PC-9 (cell line): ENCODE measurements around the gene LSMEM2. TPM values are rescaled to one million over a fixed set of nuclear protein-coding genes. Genes with fewer than 3 reads are reported as not detected.

ENCODE experiments used
- BruUV-seq: library from RNA; stranded (reverse); fragments of 400-500 nt; replicated peaks from 2 replicates; lab custom pipeline; 2021; lab: Mats Ljungman, UMichigan
- CTCF ChIA-PET: fragments of 300-600 bp; sonication (Branson Sonifier 250); formaldehyde crosslinking; loops from one replicate; lab custom pipeline; 2022; ENCODE audit warnings: antibody characterized with exemption; lab: Charles Lee
- POLR2A ChIA-PET: fragments of 300-600 bp; sonication (Branson Sonifier 250); formaldehyde crosslinking; loops from one replicate; lab custom pipeline; 2022; ENCODE audit warnings: antibody characterized with exemption; ENCODE audit not compliant: unreplicated experiment; lab: Charles Lee
- DNase-seq, 2 experiments: peaks; one replicate each; pipeline versions ENCODE4 v3.0.0 to v3.0.0-alpha.2; 2015 to 2022; ENCODE audit warnings: mixed read lengths in 1 of 2
- H2AFZ ChIP-seq: fragments of 200-600 bp; sonication (generic); 2 replicates; pipeline ENCODE4 v1.8.1; 2017; ENCODE audit warnings: antibody characterized with exemption
- H3F3A ChIP-seq: fragments of 200-600 bp; sonication (generic); 2 replicates; pipeline ENCODE4 v1.8.1; 2017; ENCODE audit warnings: antibody characterized with exemption, mild to moderate bottlenecking, low read depth; ENCODE audit not compliant: insufficient read depth
- H3K27ac ChIP-seq: fragments of 200-600 bp; sonication (generic); 2 replicates; pipeline ENCODE4 v1.6.1; 2016; ENCODE audit warnings: mixed run types
- H3K27me3 ChIP-seq: fragments of 200-600 bp; sonication (generic); 2 replicates; pipeline ENCODE4 v1.6.1; 2016; ENCODE audit warnings: low read depth, mixed run types; ENCODE audit not compliant: insufficient read depth
- H3K36me3 ChIP-seq: fragments of 200-600 bp; sonication (generic); 2 replicates; pipeline ENCODE4 v1.6.1; 2016; ENCODE audit warnings: low read depth, mixed run types
- H3K4me1 ChIP-seq: fragments of 200-600 bp; sonication (generic); replicated peaks from 2 replicates; pipeline ENCODE4 v1.6.1; 2016; ENCODE audit warnings: mixed run types; ENCODE audit not compliant: insufficient read depth
- H3K4me2 ChIP-seq: fragments of 200-600 bp; sonication (generic); 2 replicates; pipeline ENCODE4 v1.6.1; 2017; ENCODE audit warnings: mixed run types
- H3K4me3 ChIP-seq: fragments of 200-600 bp; sonication (generic); 2 replicates; pipeline ENCODE4 v1.6.1; 2016; ENCODE audit warnings: mixed run types
- H3K79me2 ChIP-seq: fragments of 200-600 bp; sonication (generic); 2 replicates; pipeline ENCODE4 v1.6.1; 2017; ENCODE audit warnings: low read depth, mixed run types
- H3K9me2 ChIP-seq: fragments of 200-600 bp; sonication (generic); 2 replicates; pipeline ENCODE4 v1.8.1; 2017; ENCODE audit warnings: mild to moderate bottlenecking; ENCODE audit not compliant: insufficient read depth
- H3K9me3 ChIP-seq: fragments of 200-600 bp; sonication (generic); 2 replicates; pipeline ENCODE4 v1.8.1; 2016; ENCODE audit warnings: low read depth; ENCODE audit not compliant: insufficient read depth
- H4K20me1 ChIP-seq: fragments of 200-600 bp; sonication (generic); 2 replicates; pipeline ENCODE4 v1.8.1; 2017; ENCODE audit not compliant: insufficient read depth
- CTCF ChIP-seq: fragments of 200-600 bp; sonication (generic); conservative IDR thresholded peaks from 2 replicates; pipeline ENCODE4 v1.6.1; 2017; ENCODE audit warnings: mixed run types, antibody characterized with exemption, mild to moderate bottlenecking, moderate library complexity
- EZH2 ChIP-seq: fragments of 200-600 bp; sonication (generic); IDR thresholded peaks from 2 replicates; pipeline ENCODE4 v1.8.0; 2017; ENCODE audit warnings: antibody characterized with exemption, low read depth
- intact Hi-C: fragments of 100-400 bp; cut with micrococcal nuclease; formaldehyde crosslinking; loops from one replicate; pipeline ENCODE4 v1.10.0; 2022; ENCODE audit not compliant: unreplicated experiment
- total RNA-seq: library from RNA; stranded (reverse); gene quantifications from 2 replicates; pipeline ENCODE4 v1.2.3, GENCODE V29; 2021

Gene LSMEM2
- total RNA-seq, 1 experiment from 2014 or later: 0.55 TPM

- peak overlapping the region; percentile 60 for H3K27ac ChIP-seq
- ChIA-PET POLR2A (interaction anchor here (0.5 kb wide), 1 partner anchor 41 kb away, joined by 10 read pairs; no protein-coding TSS in a partner anchor), CTCF (interaction anchor here (0.6 to 0.7 kb wide), 3 partner anchors 47 to 1022 kb away, joined by 3 to 8 read pairs (median 6); no protein-coding TSS in a partner anchor)
- BruUV-seq: TSS peak; percentile 51
- intact Hi-C loops: loop anchor here (1.0 to 5.0 kb wide), 3 partner anchors 9 to 68 kb away; no protein-coding TSS in a partner anchor
- H3K79me2 ChIP-seq: peaks cover 15% of the 10 kb centered on the region
- H3K27me3 ChIP-seq: no peaks in the 10 kb centered on the region
- H3K4me2 ChIP-seq: peak overlapping the region; percentile 92
- DNase-seq: no peak
- TF ChIP-seq EZH2: no peak
- TF ChIP-seq CTCF: no peak
- H3F3A ChIP-seq: peaks cover 40% of the 10 kb centered on the region
- H3K4me1 ChIP-seq: peaks cover 69% of the 10 kb centered on the region
- H3K9me3 ChIP-seq: no peaks in the 10 kb centered on the region
- H3K9me2 ChIP-seq: no peaks in the 10 kb centered on the region
- H4K20me1 ChIP-seq: no peaks in the 10 kb centered on the region
- peak overlapping the region; percentile 56; the same call in 1 of the 2 replicates for H3K4me3 ChIP-seq
- no peaks in the 10 kb centered on the region for H3K36me3 ChIP-seq
- H2AFZ ChIP-seq: no peak overlapping the region
Observed at GRCh38 chr3:50269460-50269859, 9.4 kb upstream of the LSMEM2 start.

- intact Hi-C loops: loop anchor here (1.0 to 5.0 kb wide), 4 partner anchors 10 to 148 kb away; no protein-coding TSS in a partner anchor
Observed at GRCh38 chr3:50269977-50270413, 8.9 kb upstream of the LSMEM2 start.

DNA sequence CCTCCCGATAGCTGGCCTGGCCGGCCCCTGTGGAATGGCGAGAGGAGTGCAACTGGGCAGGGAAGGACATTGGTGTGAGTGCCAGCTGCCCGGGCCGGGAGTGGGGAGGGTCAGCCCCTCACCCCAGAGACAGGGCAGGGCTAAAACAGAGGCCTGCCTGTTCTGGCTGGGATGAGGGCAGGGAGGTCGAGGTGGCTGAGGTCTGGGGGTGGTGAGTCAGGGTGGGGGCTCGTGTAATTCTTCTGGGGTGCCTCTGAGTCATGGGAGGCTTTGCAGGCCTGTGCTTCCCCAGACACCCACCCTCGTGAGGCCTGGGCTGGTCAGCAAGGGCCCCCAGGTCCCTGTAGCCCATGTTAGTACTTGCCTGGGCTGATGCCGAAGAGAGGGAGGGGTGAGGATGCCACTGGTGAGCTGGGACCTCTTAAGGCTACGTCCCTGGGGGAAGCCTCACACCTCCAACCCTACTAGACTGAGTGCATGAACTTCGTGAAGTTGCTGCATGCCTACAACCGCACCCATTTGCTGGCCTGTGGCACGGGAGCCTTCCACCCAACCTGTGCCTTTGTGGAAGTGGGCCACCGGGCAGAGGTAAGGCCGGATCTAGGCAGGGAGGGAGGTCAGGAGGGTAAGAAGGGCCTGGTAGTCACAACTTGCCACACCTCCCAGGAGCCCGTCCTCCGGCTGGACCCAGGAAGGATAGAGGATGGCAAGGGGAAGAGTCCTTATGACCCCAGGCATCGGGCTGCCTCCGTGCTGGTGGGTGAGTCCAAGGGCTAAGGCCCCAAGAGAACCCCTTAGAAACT, 8.3 kb upstream of the LSMEM2 start:
- Histone ChIP-seq H4K20me1 (no peaks in the 10 kb centered on the region), H3K9me2 (no peaks in the 10 kb centered on the region), H3K27ac (no peak overlapping the region), H3K9me3 (no peaks in the 10 kb centered on the region), H3K4me2 (peak overlapping the region; percentile 92), H3K4me3 (peak overlapping the region; percentile 56; the same call in 1 of the 2 replicates), H3K36me3 (no peaks in the 10 kb centered on the region), H3K4me1 (peaks cover 58% of the 10 kb centered on the region), H3K79me2 (peaks cover 15% of the 10 kb centered on the region), H3K27me3 (no peaks in the 10 kb centered on the region), H3F3A (peaks cover 33% of the 10 kb centered on the region), H2AFZ (no peak overlapping the region)
- intact Hi-C loops: loop anchor here (5.0 kb wide), 1 partner anchor 148 kb away; no protein-coding TSS in a partner anchor
- ChIA-PET CTCF (interaction anchor here (0.5 to 1.2 kb wide), 5 partner anchors 10 to 344 kb away, joined by 5 to 9 read pairs (median 8); no protein-coding TSS in a partner anchor), POLR2A (interaction anchor here (0.6 kb wide), 1 partner anchor 29 kb away, joined by 3 read pairs; the partner anchor contains the start of genes HYAL3 and NAA80)
- no peak for DNase-seq
- TF ChIP-seq EZH2 (no peak), CTCF (no peak)
- BruUV-seq: no TSS peak

More at GRCh38 chr3:50269977-50270413, 8.9 kb upstream of the LSMEM2 start:
- DNase-seq: peak in 1 of 2 experiments; percentile 57
- peaks cover 15% of the 10 kb centered on the region for H3K79me2 ChIP-seq
- H3K4me3 ChIP-seq: peak overlapping the region; percentile 56; the same call in 1 of the 2 replicates
- H3K27ac ChIP-seq: no peak overlapping the region; the same call in 1 of the 2 replicates
- peaks cover 38% of the 10 kb centered on the region for H3F3A ChIP-seq
- no peak for TF ChIP-seq EZH2
- peak overlapping the region; percentile 92 for H3K4me2 ChIP-seq
- H3K4me1 ChIP-seq: peaks cover 64% of the 10 kb centered on the region
- H4K20me1 ChIP-seq: no peaks in the 10 kb centered on the region
- no peaks in the 10 kb centered on the region for H3K36me3 ChIP-seq
- H2AFZ ChIP-seq: no peak overlapping the region
- H3K9me2 ChIP-seq: no peaks in the 10 kb centered on the region
- POLR2A ChIA-PET: no interaction called here
- CTCF ChIA-PET: interaction anchor here (0.5 to 1.2 kb wide), 4 partner anchors 10 to 248 kb away, joined by 5 to 9 read pairs (median 8); no protein-coding TSS in a partner anchor
- no peaks in the 10 kb centered on the region for H3K9me3 ChIP-seq
- BruUV-seq: no TSS peak
- no peaks in the 10 kb centered on the region for H3K27me3 ChIP-seq
